ENCODE measurements around the gene COMT.

- TF ChIP-seq CTCF (IDR thresholded peaks at IDR 0.05) (no peak), POLR2AphosphoS5 (IDR thresholded peaks at IDR 0.05) (no peak)
Observed at GRCh38 chr22:19927696-19928095, 13.9 kb upstream of the COMT start.

Data from upper lobe of left lung (tissue), 4 donors.